SU-DHL-6 (cell line): Measurements from ENCODE around the gene GNAQ.
"Not testable (repeated sequence)": the region's sequence is repeated elsewhere in the genome, so short reads cannot be mapped to it uniquely, and the experiment has no call there.

ENCODE experiments used
- H2AFZ ChIP-seq: fragments of 200-600 bp; sonication (generic); 2 replicates; pipeline ENCODE4 v1.6.1; 2014; ENCODE audit warnings: low read depth, mild to moderate bottlenecking, moderate library complexity, mixed read lengths, antibody characterized with exemption, low read length; ENCODE audit not compliant: severe bottlenecking
- H3F3A ChIP-seq: fragments of 200-600 bp; shearing (Covaris generic); 2 replicates; pipeline ENCODE4 v1.6.0; 2016; ENCODE audit warnings: antibody characterized with exemption, mild to moderate bottlenecking; ENCODE audit not compliant: insufficient read depth
- H3K27ac ChIP-seq: fragments of 200-600 bp; sonication (generic); 2 replicates; pipeline ENCODE4 v1.5.1; 2016; ENCODE audit warnings: low read depth, mild to moderate bottlenecking, low read length, moderate library complexity, mixed read lengths
- H3K27me3 ChIP-seq: fragments of 200-600 bp; sonication (generic), shearing (Covaris generic); 2 replicates; pipeline ENCODE4 v1.6.0; 2014; ENCODE audit warnings: mild to moderate bottlenecking, low read length
- H3K36me3 ChIP-seq: fragments of 200-600 bp; sonication (generic); 2 replicates; pipeline ENCODE4 v1.6.1; 2014; ENCODE audit warnings: mild to moderate bottlenecking, low read length, mixed read lengths
- H3K4me2 ChIP-seq: fragments of 300-600, 200-600 bp; shearing (Covaris generic), sonication (generic); 2 replicates; pipeline ENCODE4 v1.6.0; 2014; ENCODE audit warnings: low read length, low read depth, mild to moderate bottlenecking; ENCODE audit not compliant: poor library complexity, severe bottlenecking
- H3K4me3 ChIP-seq: fragments of 200-600 bp; sonication (generic); 2 replicates; pipeline ENCODE4 v1.5.1; 2014; ENCODE audit warnings: antibody characterized with exemption, low read length, mild to moderate bottlenecking, mixed read lengths; ENCODE audit not compliant: insufficient read depth, poor library complexity, severe bottlenecking
- H3K79me2 ChIP-seq: fragments of 200-600 bp; sonication (generic); 2 replicates; pipeline ENCODE4 v1.6.1; 2014; ENCODE audit warnings: mild to moderate bottlenecking, low read length, moderate library complexity; ENCODE audit not compliant: insufficient read depth
- H3K9ac ChIP-seq: fragments of 200-600 bp; sonication (generic); 2 replicates; pipeline ENCODE4 v1.7.0; 2014; ENCODE audit warnings: mild to moderate bottlenecking, low read length
- H3K9me2 ChIP-seq: fragments of 200-600 bp; sonication (generic); replicated peaks from 2 replicates; pipeline ENCODE4 v1.6.1; 2014; ENCODE audit warnings: low read length; ENCODE audit not compliant: insufficient read depth
- H3K9me3 ChIP-seq: fragments of 200-600 bp; sonication (generic); 2 replicates; pipeline ENCODE4 v1.6.1; 2014; ENCODE audit warnings: low read length, mixed read lengths; ENCODE audit not compliant: insufficient read depth
- H4K20me1 ChIP-seq: fragments of 200-600 bp; sonication (generic); 2 replicates; pipeline ENCODE4 v1.6.1; 2014; ENCODE audit warnings: low read depth, mild to moderate bottlenecking, antibody characterized with exemption, low read length, moderate library complexity, mixed read lengths
- EZH2phosphoT487 ChIP-seq: fragments of 200-600 bp; sonication (generic), shearing (Covaris generic); conservative IDR thresholded peaks from 2 replicates; pipeline ENCODE4 v1.6.1; 2018; ENCODE audit warnings: mild to moderate bottlenecking, antibody characterized with exemption, low read length, moderate library complexity, mixed read lengths
- TF ChIP-seq, protein P1 (sequence below): fragments of 200-600 bp; sonication (generic); IDR thresholded peaks from one replicate; pipeline ENCODE4 v1.5.1; 2017; ENCODE audit warnings: antibody characterized with exemption, mild to moderate bottlenecking, low read length, moderate library complexity; ENCODE audit not compliant: insufficient read depth, poor library complexity, severe bottlenecking

The GNAQ gene

DNA sequence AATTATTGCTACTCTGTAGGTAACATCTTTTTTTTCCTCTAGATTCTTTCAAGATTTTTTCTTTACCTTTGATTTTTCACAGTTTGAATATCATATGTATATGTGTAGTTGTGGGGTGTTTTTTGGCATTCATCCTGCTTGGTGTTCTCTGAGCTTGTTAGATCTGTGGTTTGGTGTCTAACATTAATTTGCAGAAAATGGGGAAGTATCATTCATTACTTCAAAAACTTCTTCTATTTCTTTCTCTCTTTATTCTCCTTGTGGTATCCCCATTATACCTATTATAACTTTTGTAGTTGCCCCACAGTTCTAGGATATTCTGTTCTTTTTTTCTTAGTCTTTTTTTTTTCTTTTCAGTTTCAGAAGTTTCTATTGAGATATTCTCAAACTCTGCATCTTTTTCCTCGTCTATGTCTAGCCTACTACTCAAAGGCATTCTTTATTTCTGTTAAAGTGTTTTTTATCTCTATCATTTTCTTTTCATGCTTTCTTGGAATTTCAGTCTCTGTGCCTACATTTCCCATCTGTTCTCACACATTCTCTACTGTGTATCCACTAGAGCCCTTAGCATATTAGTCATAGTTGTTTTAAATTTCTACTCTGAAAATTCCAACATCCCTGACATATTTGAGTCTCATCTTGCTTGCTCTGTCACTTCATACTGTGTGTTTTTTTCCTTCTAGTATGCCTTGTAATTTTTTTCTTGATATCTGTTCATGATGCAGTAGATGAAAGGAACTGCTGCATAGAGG is 323.4 kb downstream of the GNAQ start:
- Histone ChIP-seq H3F3A (no peaks in the 10 kb centered on the region), H3K9ac (no peak overlapping the region), H3K36me3 (no peaks in the 10 kb centered on the region), H3K4me2 (no peak overlapping the region), H3K9me3 (no peaks in the 10 kb centered on the region), H3K79me2 (no peaks in the 10 kb centered on the region), H4K20me1 (no peaks in the 10 kb centered on the region), H2AFZ (no peak overlapping the region), H3K27me3 (no peaks in the 10 kb centered on the region), H3K9me2 (no peaks in the 10 kb centered on the region), H3K27ac (no peak overlapping the region), H3K4me3 (no peak overlapping the region)
- TF ChIP-seq, protein P1, sequence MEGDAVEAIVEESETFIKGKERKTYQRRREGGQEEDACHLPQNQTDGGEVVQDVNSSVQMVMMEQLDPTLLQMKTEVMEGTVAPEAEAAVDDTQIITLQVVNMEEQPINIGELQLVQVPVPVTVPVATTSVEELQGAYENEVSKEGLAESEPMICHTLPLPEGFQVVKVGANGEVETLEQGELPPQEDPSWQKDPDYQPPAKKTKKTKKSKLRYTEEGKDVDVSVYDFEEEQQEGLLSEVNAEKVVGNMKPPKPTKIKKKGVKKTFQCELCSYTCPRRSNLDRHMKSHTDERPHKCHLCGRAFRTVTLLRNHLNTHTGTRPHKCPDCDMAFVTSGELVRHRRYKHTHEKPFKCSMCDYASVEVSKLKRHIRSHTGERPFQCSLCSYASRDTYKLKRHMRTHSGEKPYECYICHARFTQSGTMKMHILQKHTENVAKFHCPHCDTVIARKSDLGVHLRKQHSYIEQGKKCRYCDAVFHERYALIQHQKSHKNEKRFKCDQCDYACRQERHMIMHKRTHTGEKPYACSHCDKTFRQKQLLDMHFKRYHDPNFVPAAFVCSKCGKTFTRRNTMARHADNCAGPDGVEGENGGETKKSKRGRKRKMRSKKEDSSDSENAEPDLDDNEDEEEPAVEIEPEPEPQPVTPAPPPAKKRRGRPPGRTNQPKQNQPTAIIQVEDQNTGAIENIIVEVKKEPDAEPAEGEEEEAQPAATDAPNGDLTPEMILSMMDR: no peak
- no peak for TF ChIP-seq EZH2phosphoT487

DNA sequence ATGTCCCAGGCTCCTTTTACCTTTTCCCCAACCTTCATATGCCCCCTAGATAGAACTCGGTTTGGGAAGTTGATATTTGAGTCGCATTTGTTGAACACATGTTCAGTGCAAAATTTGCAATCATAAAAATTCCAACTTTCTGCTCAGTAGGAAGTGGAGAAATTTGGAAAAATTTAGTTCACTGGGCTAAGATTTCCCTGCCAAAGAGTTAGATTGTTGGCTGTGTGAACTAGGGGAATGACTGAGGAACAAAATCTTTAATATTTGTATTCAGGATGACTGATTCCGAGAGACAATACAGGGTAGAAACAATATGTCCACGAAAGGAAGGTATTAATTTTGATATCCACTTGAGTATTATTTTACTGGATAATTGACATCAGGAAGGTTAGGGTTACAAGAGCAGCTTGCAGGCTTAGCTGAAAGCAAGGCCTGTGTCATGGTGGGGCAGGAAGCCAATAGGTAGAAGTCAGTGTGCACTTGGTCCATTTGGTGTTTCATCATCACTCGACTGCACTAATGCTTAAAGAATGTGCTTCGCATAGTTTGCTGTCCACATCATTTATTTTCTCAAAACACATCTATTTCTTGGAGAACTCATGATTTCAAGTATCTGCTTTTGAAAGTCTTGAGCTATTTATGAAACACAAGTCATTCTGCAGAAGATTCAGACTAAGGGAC is 324.1 kb downstream of the GNAQ start:
- H2AFZ ChIP-seq: no peak overlapping the region
- no peak overlapping the region for H3K4me2 ChIP-seq
- no peaks in the 10 kb centered on the region for H3K79me2 ChIP-seq
- no peak overlapping the region for H3K4me3 ChIP-seq
- H3K9me2 ChIP-seq: no peaks in the 10 kb centered on the region
- TF ChIP-seq, protein P1: no peak
- TF ChIP-seq EZH2phosphoT487: no peak
- no peaks in the 10 kb centered on the region for H3K36me3 ChIP-seq
- H3K27ac ChIP-seq: no peak overlapping the region
- no peaks in the 10 kb centered on the region for H4K20me1 ChIP-seq
- no peaks in the 10 kb centered on the region for H3F3A ChIP-seq
- no peaks in the 10 kb centered on the region for H3K9me3 ChIP-seq
- H3K27me3 ChIP-seq: no peaks in the 10 kb centered on the region
- H3K9ac ChIP-seq: no peak overlapping the region

DNA sequence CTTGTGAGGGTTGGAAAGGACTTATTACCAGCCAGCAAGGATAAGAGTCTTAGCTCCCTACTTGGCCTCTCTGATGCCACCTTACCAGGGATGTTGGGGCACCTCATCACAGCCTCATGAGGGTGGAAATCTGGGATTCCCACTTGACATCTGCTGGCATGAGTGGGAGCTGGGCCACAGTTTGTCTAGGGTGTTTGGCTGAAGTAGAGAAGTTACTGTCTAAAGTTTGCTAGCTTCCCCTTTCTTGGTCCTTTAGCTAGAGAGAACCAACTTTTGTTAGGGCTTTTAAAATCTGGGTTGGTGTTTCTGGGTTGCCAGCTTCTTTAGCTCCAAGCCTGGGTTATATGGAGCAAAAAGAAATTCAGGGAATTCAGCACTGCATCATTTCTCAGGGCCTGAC is 326.0 kb downstream of the GNAQ start:
- no peaks in the 10 kb centered on the region for H3K9me2 ChIP-seq
- no peak overlapping the region for H3K9ac ChIP-seq
- no peak for TF ChIP-seq EZH2phosphoT487
- TF ChIP-seq, protein P1: no peak
- no peak overlapping the region for H3K4me3 ChIP-seq
- no peak overlapping the region for H3K4me2 ChIP-seq
- H3F3A ChIP-seq: no peaks in the 10 kb centered on the region
- H2AFZ ChIP-seq: no peak overlapping the region
- no peak overlapping the region for H3K27ac ChIP-seq
- H3K36me3 ChIP-seq: no peaks in the 10 kb centered on the region
- no peaks in the 10 kb centered on the region for H3K79me2 ChIP-seq
- H4K20me1 ChIP-seq: no peaks in the 10 kb centered on the region
- H3K9me3 ChIP-seq: no peaks in the 10 kb centered on the region
- no peaks in the 10 kb centered on the region for H3K27me3 ChIP-seq

DNA sequence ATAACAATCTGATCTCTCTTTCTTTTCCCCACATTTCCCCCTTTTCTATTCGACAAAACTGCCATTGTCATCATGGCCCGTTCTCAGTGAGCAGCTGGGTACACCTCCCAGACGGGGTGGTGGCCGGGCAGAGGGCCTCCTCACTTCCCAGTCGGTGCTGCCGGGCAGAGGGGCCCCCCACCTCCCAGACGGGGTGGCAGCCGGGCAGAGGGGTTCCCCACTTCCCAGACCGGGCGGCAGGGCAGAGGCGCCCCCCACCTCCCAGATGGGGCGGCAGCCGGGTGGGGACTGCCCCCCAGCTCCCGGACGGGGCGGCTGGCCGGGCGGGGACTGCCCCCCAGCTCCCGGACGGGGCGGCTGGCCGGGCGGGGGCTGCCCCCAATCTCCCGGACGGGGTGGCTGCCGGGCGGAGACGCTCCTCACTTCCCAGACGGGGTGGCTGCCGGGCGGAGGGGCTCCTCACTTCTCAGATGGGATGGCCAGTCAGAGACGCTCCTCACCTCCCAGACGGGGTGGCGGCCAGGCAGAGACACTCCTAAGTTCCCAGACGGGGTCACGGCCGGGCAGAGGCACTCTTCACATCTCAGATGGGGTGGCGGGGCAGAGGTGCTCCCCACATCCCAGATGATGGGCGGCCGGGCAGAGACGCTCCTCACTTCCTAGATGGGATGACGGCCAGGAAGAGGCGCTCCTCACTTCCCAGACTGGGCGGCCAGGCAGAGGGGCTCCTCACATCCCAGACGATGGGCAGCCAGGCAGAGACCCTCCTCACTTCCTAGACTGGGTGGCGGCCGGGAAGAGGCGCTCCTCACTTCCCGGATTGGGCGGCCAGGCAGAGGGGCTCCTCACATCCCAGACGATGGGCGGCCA is 328.9 kb downstream of the GNAQ start:
- not testable (repeated sequence) for H3K4me2 ChIP-seq, H3K9me2 ChIP-seq, H3K27me3 ChIP-seq, H3K9me3 ChIP-seq, H3K4me3 ChIP-seq, H3F3A ChIP-seq, H3K36me3 ChIP-seq, H3K27ac ChIP-seq, H2AFZ ChIP-seq, H4K20me1 ChIP-seq, H3K79me2 ChIP-seq, H3K9ac ChIP-seq
